ENCODE results near the gene RPL5. TPM values are rescaled to one million over a fixed set of nuclear protein-coding genes. Genes with fewer than 3 reads are reported as not detected.

RPL5 gene
- total RNA-seq, 2 experiments from 2014 or later: 1,677 to 1,713 TPM

DNA sequence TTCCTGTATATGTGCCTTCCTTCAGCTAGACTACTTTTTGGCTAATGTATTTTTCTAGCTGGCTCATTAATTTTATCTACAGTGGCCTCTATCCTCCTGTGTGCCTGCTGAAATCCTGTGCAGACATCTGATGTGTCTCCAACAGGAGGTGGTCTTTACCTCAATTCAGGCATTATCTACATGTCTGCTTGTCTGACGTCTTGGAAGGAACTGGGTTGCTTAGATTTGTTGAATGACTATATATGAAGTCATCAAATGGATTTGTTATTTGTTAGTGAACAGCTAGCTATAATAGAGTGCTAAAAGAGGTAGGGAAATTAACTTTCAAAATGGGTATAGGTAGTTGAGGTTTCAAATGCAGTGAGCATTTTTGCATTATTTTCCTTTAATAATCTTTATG is 6.7 kb downstream of the RPL5 start:
- Mint-ChIP-seq H3K27me3 (no peaks in the 10 kb centered on the region), H3K4me3 (peak overlapping the region; percentile 92), H3K9me3 (no peaks in the 10 kb centered on the region), H3K27ac (peak overlapping the region; percentile 58), H3K36me3 (peaks cover 87% of the 10 kb centered on the region), H3K4me1 (peaks cover 77% of the 10 kb centered on the region)
- DNase-seq: no peak

DNA sequence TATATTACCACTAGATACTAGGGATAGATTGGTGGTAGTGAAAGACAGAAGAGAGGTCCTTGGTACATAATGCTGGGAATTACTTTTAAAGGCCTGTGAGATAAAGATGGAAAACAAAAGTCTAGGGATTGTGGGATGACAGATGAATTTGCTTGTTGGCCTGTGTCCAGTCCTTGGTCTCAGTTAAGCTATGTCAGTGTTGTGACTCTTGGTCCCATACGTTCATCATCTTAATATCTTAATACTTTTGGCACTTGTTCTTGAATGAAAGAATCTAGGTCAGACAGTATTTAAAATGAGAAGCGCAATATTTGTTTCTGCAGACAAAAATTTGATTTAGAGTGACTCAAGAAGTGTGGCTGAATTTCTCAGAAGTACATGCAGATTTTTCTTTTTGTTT is 7.6 kb downstream of the RPL5 start:
- H3K4me3 Mint-ChIP-seq: peak overlapping the region; percentile 92
- H3K4me1 Mint-ChIP-seq: peaks cover 68% of the 10 kb centered on the region
- H3K27ac Mint-ChIP-seq: peak overlapping the region; percentile 58
- H3K27me3 Mint-ChIP-seq: no peaks in the 10 kb centered on the region
- DNase-seq: no peak
- no peaks in the 10 kb centered on the region for H3K9me3 Mint-ChIP-seq
- H3K36me3 Mint-ChIP-seq: peaks cover 86% of the 10 kb centered on the region

DNA sequence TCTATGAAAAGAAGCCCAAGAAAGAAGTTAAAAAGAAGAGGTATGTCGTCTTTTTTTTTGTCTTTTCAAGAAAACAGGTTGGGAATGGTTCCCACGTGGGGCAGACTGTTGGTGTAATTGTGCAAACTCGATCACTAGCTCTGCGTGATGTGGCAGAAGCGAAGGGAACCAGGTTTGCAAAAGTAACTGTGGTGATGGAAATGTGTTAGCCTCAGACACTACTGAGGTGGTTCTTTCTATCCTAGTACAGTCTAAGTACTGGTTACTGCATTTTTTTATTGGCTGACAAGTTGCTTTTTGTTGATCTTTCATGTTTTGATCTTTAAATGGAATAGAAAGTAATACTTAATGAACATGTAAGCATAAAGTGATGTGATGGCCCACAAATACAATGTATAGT is 8.8 kb downstream of the RPL5 start:
- no peaks in the 10 kb centered on the region for H3K9me3 Mint-ChIP-seq
- H3K4me1 Mint-ChIP-seq: peaks cover 57% of the 10 kb centered on the region
- no peak for DNase-seq
- no peaks in the 10 kb centered on the region for H3K27me3 Mint-ChIP-seq
- H3K27ac Mint-ChIP-seq: peak overlapping the region; percentile 58
- H3K36me3 Mint-ChIP-seq: peaks cover 75% of the 10 kb centered on the region
- H3K4me3 Mint-ChIP-seq: no peak overlapping the region

DNA sequence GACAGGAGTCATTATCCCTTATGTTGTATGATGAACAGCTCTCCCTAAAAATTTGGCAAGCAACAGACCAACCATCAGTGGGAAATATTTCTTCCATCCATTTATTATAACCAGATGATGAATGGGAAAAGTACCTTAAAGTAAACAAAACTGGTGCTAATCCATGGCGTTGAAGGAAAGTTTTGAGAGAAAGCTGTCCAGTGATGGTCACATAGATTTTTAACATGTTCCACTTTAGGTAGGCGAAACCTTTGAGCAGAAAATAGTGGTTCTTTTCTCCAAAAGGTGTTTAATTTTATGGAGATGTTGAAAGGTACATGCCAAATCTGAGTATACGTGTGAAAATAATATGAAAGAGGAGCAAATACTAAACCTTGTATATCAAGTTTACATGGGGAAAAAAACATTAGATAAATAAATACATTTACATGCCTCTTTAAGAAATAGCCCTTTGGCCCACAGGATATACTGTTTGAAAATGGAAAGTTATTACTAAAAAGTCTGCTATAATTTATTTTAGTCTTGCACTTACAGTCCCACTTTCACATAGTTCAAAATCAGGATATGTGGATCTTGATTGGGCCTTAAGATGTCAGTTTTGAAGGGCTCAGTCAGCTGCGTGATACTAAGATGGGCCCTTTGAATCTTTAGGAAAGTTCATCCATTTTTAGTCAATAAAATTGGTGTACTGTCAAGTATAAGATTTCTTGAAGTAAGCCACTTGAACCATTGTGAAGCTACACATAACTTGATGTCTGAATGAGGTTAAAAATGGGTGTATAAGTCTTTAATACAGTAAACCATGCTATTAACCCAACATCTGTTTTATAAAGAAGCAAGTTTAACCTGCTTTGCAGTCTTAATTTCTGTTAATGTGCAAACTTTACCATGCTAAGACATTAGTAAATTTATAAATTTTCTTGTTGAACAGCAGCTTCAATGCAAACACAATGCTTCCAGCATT is 10.5 kb downstream of the RPL5 start:
- Mint-ChIP-seq H3K27me3 (no peaks in the 10 kb centered on the region), H3K36me3 (peaks cover 58% of the 10 kb centered on the region), H3K4me3 (no peak overlapping the region), H3K27ac (peak overlapping the region; percentile 39), H3K4me1 (peaks cover 40% of the 10 kb centered on the region), H3K9me3 (no peaks in the 10 kb centered on the region)
- DNase-seq: no peak

DNA sequence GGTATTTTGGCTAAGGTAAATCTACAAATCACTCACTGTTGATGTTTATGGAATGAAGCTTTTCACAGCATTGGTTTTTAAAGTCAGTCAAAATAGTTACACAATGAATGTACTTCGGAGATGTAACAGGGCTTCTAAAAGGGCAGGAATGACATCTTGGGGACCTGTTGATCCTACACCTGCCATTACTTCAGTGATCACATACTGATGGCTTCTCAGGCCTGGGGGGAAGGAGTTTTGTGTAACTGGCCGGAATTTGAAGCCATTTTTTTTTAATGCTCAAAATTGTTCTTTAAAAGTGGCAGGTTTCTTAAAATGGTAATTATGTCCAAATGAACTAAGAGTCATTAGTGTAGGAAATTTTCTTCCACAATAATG is 11.2 kb downstream of the RPL5 start:
- no peaks in the 10 kb centered on the region for H3K27me3 Mint-ChIP-seq
- no peak for DNase-seq
- H3K9me3 Mint-ChIP-seq: no peaks in the 10 kb centered on the region
- no peak overlapping the region for H3K4me3 Mint-ChIP-seq
- H3K4me1 Mint-ChIP-seq: peaks cover 33% of the 10 kb centered on the region
- peak overlapping the region; percentile 39 for H3K27ac Mint-ChIP-seq
- peaks cover 51% of the 10 kb centered on the region for H3K36me3 Mint-ChIP-seq

DNA sequence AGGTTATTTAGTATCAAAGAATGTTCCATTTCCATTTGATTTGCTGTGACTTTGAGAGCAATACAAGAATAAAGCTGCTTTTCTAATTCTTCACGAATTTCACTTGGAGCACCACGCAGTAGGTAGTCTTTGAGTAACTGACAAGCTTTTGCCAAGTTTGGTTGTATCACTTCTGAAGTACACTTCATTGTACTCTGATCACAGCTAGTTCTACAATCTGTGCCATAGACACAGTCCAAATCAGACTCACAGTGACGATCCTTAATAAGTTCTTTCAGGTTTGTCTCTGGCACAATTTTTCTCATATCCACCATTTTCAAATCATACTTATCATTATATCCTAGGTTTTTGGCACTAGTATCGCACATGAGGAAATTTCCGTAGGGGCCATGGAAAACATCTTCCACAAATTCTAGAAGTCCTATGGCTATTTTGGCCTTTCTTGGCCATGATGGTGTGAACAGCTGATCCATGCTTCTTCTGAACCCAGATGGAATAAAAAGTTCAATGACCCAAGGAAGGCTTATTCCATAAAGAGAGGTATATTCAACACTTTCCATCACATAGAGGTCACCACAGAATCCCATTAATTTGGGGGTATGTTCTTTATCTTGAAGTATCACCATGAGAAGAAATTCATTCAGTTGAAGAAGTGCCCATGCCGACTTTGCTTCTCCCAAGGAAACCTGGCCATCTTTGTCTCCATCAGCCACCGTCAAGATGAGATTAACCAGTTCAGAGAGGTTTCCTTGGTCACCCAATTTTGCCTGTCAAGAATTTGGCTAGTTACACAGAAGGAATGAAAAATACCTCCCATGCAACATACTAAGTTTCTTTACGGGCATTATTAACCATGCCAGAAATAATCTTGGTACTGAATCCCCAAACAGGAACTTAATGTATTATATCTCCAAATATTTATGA is 11.9 kb downstream of the RPL5 start:
- Mint-ChIP-seq H3K9me3 (no peaks in the 10 kb centered on the region), H3K4me3 (no peak overlapping the region), H3K27me3 (no peaks in the 10 kb centered on the region), H3K4me1 (peaks cover 27% of the 10 kb centered on the region), H3K36me3 (peaks cover 44% of the 10 kb centered on the region), H3K27ac (peak overlapping the region; percentile 51)
- no peak for DNase-seq

DNA sequence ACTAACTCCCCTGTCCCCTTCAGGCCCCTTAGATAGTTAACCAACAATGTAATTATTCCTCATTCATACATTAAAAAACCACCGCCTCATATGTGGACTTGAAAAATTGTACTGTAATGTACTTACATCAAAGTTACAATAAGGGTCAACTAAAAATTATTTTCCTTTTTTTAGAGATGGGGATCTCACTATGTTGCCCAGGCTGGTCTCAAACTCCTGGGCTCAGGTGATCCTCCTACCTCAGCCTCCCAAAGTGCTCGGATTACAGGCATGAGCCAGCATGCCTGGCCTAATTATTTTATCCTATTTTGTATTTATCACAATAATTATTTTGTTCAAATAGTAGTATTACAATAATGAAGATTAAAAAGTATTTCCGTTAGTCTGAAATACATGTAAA is 12.6 kb downstream of the RPL5 start:
- DNase-seq: no peak
- Mint-ChIP-seq H3K27ac (peak overlapping the region; percentile 51), H3K9me3 (no peaks in the 10 kb centered on the region), H3K36me3 (peaks cover 37% of the 10 kb centered on the region), H3K4me1 (peaks cover 19% of the 10 kb centered on the region), H3K4me3 (no peak overlapping the region), H3K27me3 (no peaks in the 10 kb centered on the region)

DNA sequence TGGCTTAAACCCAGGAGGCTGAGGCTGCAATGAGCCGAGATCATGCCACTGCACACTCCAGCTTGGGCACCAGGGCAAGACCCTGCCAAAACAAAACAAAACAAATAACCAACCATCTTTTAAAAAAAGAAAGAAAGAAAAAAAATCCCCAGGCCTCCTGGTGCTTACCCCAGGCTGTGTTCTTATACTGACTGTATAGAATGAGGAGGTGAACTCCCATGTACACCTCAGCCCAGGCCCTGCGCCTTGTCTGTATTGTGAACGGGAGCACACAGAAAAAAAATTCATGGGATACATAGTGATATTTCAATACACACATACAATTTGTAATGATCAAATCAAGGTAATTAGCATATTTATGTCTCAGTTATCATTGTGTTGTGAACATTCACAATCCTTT is 14.1 kb downstream of the RPL5 start:
- no peaks in the 10 kb centered on the region for H3K9me3 Mint-ChIP-seq
- no peak overlapping the region for H3K27ac Mint-ChIP-seq
- H3K4me1 Mint-ChIP-seq: peaks cover 6% of the 10 kb centered on the region
- no peak overlapping the region for H3K4me3 Mint-ChIP-seq
- no peaks in the 10 kb centered on the region for H3K27me3 Mint-ChIP-seq
- DNase-seq: no peak
- H3K36me3 Mint-ChIP-seq: peaks cover 29% of the 10 kb centered on the region

DNA sequence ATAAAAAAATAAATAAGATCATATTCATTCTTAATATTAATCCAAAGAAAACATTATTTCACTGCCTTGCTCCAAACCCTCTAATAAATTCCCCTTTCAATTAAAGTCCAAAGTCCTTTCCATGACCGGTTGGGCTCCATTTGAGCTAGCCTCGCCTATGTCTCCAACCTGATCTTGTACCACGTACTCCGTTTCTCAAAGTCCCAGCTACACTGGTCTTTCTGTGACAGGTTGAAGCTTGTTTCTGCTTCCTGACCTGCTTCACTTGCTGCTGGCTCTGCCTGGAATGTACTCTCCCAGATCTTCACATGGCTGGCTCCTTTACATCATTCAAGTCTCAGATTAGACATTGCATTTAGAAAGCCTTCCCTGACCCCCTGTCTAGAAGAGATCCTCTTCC is 16.4 kb downstream of the RPL5 start:
- Mint-ChIP-seq H3K27ac (no peak overlapping the region), H3K27me3 (no peaks in the 10 kb centered on the region), H3K4me3 (no peak overlapping the region), H3K4me1 (peaks cover 3% of the 10 kb centered on the region), H3K9me3 (no peaks in the 10 kb centered on the region), H3K36me3 (peaks cover 21% of the 10 kb centered on the region)
- no peak for DNase-seq

DNA sequence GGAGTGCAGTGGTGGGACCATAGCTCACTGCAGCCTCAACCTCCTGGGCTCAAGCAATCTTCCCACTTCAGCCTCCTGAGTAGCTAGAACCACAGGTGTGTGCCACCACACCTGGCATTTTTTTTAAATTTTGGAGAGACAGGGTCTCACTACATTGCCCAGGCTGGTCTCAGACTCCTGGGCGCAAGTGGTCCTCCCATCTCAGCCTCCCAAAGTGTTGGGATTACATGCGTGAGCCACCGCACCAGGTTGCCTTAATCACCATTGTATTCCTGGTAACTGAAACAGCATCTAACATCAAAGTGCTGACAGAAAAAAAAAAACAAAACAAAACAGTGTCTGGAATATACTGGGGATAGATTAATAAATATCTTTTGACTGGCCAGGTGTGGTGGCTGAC is 18.2 kb downstream of the RPL5 start:
- Mint-ChIP-seq H3K36me3 (peaks cover 17% of the 10 kb centered on the region), H3K9me3 (no peaks in the 10 kb centered on the region), H3K27me3 (no peaks in the 10 kb centered on the region), H3K4me1 (peaks cover 10% of the 10 kb centered on the region), H3K27ac (no peak overlapping the region), H3K4me3 (no peak overlapping the region)
- no peak for DNase-seq

DNA sequence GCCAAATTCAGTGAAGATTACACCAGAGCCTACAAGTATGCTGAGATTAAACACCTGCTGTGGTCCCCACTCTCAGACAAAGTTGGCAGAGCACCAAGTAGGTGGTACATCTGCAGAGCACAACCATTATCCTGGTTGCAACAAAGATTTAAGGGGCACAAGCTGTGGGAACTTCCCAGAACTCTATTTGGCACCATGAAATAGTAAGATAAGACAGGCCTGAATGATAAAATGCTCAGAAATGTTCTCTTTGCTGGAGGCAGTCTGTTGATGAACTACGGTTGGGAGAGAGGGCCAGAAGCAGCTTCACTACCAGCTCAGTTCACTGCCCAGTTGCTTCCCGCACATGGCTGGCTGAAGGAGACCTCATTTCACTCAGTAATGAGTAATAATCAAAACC is 19.9 kb downstream of the RPL5 start:
- Mint-ChIP-seq H3K36me3 (peaks cover 21% of the 10 kb centered on the region), H3K9me3 (no peaks in the 10 kb centered on the region), H3K4me3 (no peak overlapping the region), H3K27ac (no peak overlapping the region), H3K4me1 (peaks cover 10% of the 10 kb centered on the region), H3K27me3 (no peaks in the 10 kb centered on the region)
- no peak for DNase-seq

DNA sequence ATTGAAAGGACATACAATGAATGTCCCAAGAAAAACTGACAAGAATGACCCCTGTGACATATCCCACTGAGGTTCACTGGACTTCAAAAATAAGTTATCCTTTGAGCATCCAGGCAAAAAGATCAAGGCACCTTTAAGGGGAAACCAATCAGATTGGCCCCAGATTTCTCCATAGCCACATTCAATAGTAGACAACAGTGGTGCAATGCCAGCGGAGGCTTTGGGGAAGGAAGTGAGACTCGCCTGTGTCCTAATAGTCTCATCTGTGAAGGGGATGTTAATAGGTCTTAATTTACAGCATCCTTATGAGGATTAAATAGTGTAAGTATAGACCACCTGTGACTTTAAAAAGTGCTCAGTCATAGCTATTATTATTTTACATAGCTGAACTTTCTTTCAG is 21.5 kb downstream of the RPL5 start:
- Mint-ChIP-seq H3K27ac (no peak overlapping the region), H3K9me3 (no peaks in the 10 kb centered on the region), H3K36me3 (peaks cover 21% of the 10 kb centered on the region), H3K27me3 (no peaks in the 10 kb centered on the region), H3K4me3 (no peak overlapping the region), H3K4me1 (peaks cover 11% of the 10 kb centered on the region)
- no peak for DNase-seq

DNA sequence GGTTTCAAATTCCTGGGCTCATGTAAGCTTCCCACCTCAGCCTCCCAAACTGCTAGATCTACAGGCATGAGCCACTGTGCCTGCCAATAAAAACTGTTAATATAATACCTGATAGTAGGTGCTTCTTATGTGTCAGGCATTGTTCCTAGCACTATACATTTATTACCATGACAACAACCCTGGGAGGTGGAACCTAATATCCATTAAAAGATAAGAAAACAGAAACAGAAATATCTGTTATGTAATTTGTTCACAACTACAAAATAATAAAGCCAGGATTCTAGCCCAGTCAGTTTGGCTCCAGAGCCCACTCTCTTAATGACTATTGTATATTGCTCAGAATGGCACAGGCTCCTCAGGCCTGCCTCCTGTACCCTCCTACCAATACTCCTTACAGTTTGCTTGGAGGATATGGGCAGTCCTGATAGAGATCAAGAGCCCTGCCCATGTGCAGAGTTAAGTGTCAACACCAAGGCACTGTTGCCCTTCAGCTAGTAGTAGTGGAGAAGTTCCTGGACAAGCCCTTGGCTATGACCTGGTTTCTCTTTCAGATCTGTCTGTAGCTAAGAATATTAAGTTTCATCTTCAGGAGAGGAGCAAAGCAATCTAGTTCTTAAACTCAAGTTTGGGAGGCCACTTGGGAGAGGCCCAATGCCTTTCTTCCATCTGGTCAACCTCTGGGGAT is 22.4 kb downstream of the RPL5 start:
- Mint-ChIP-seq H3K36me3 (peaks cover 21% of the 10 kb centered on the region), H3K4me3 (no peak overlapping the region), H3K27ac (peak overlapping the region; percentile 0), H3K27me3 (no peaks in the 10 kb centered on the region), H3K9me3 (no peaks in the 10 kb centered on the region), H3K4me1 (peaks cover 18% of the 10 kb centered on the region)
- DNase-seq: no peak

DNA sequence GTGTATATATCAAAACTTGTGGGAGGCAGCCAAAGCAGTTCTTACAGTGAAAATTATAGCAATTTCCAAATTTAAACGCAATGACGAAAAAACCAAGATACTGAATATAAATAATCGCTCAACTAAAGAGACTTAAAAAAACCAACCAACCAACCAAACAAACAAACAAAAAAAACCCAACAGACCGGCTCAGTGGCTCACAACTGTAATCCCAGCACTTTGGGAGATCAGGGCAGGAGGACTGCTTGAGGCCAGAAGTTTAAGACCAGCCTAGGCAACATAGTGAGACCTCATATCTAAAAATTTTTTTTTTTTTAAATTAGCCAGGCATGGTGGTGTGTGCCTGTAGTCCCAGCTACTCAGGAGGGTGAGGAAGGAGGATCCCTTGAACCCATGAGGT is 23.4 kb downstream of the RPL5 start:
- no peak for DNase-seq
- no peaks in the 10 kb centered on the region for H3K9me3 Mint-ChIP-seq
- H3K36me3 Mint-ChIP-seq: peaks cover 17% of the 10 kb centered on the region
- H3K4me3 Mint-ChIP-seq: no peak overlapping the region
- no peaks in the 10 kb centered on the region for H3K27me3 Mint-ChIP-seq
- peaks cover 19% of the 10 kb centered on the region for H3K4me1 Mint-ChIP-seq
- H3K27ac Mint-ChIP-seq: no peak overlapping the region

DNA sequence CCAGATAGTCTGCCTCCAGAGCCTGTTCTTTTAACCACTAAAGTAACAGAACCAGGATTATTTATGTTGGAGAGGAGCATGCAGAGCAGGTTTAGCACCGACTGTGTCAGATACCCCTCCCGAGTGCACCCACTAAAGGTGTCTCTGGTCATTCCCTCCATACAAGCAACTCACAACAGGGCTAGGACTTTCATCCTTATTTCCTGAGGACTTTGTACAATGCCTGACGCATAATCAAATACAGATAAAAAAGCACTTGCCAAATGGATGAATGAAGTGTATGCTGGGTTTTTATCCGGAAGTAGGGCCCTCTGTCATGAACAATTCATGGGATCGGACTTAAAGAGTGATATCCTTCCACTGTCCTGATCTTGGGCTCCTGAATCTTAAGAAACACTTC is 26.0 kb downstream of the RPL5 start:
- H3K36me3 Mint-ChIP-seq: peaks cover 11% of the 10 kb centered on the region
- H3K9me3 Mint-ChIP-seq: no peaks in the 10 kb centered on the region
- no peak overlapping the region for H3K4me3 Mint-ChIP-seq
- no peaks in the 10 kb centered on the region for H3K27me3 Mint-ChIP-seq
- DNase-seq: no peak
- no peak overlapping the region for H3K27ac Mint-ChIP-seq
- peaks cover 16% of the 10 kb centered on the region for H3K4me1 Mint-ChIP-seq

Data from activated naive CD8-positive, alpha-beta T cell treated with anti-CD3 and anti-CD28 coated beads for 36 hours (primary cell).